OCI-LY1 (cell line): ENCODE data around the gene GOLIM4.

Experiments
- H2AFZ ChIP-seq: fragments of 200-600 bp; sonication (generic), shearing (Covaris generic); 2 replicates; pipeline ENCODE4 v1.6.0; 2014; ENCODE audit warnings: antibody characterized with exemption, mild to moderate bottlenecking, low read length
- H3F3A ChIP-seq: fragments of 200-600 bp; sonication (generic), shearing (Covaris generic); 2 replicates; pipeline ENCODE4 v1.6.0; 2014; ENCODE audit warnings: mild to moderate bottlenecking, antibody characterized with exemption, low read length, moderate library complexity; ENCODE audit not compliant: insufficient read depth
- H3K27ac ChIP-seq: fragments of 200-600 bp; sonication (generic); 2 replicates; pipeline ENCODE4 v1.5.1; 2014; ENCODE audit warnings: low read length, mixed run types, mild to moderate bottlenecking, low read depth; ENCODE audit not compliant: poor library complexity, severe bottlenecking
- H3K27me3 ChIP-seq: fragments of 200-600 bp; sonication (generic); 2 replicates; pipeline ENCODE4 v1.6.0; 2014; ENCODE audit warnings: antibody characterized with exemption, mild to moderate bottlenecking, low read length, moderate library complexity; ENCODE audit not compliant: insufficient read depth
- H3K36me3 ChIP-seq: fragments of 200-600 bp; sonication (generic); 2 replicates; pipeline ENCODE4 v1.6.1; 2014; ENCODE audit warnings: mild to moderate bottlenecking, antibody characterized with exemption, low read length, moderate library complexity, mixed read lengths; ENCODE audit not compliant: insufficient read depth
- H3K4me1 ChIP-seq: fragments of 200-600 bp; sonication (generic); 2 replicates; pipeline ENCODE4 v1.5.1; 2014; ENCODE audit warnings: mild to moderate bottlenecking, low read length, moderate library complexity; ENCODE audit not compliant: insufficient read depth, severe bottlenecking
- H3K4me2 ChIP-seq: fragments of 200-600 bp; sonication (generic), shearing (Covaris generic); 2 replicates; pipeline ENCODE4 v1.6.1; 2014; ENCODE audit warnings: low read length
- H3K4me3 ChIP-seq: fragments of 200-600 bp; sonication (generic); 2 replicates; pipeline ENCODE4 v1.5.1; 2014; ENCODE audit warnings: low read length, low read depth, mild to moderate bottlenecking, mixed read lengths; ENCODE audit not compliant: poor library complexity, severe bottlenecking
- H3K79me2 ChIP-seq: fragments of 200-600 bp; shearing (Covaris generic); 2 replicates; pipeline ENCODE4 v1.6.1; 2016; ENCODE audit warnings: mixed run types, low read length, mixed read lengths; ENCODE audit not compliant: insufficient read depth
- H3K9ac ChIP-seq: fragments of 200-600 bp; sonication (generic), shearing (Covaris generic); 2 replicates; pipeline ENCODE4 v1.6.1; 2014; ENCODE audit warnings: mild to moderate bottlenecking, low read length, mixed read lengths
- H3K9me2 ChIP-seq: fragments of 200-600 bp; sonication (generic), shearing (Covaris generic); 2 replicates; pipeline ENCODE4 v1.6.1; 2014; ENCODE audit warnings: low read depth, mild to moderate bottlenecking, low read length, mixed read lengths
- H3K9me3 ChIP-seq: fragments of 200-600 bp; shearing (Covaris generic); 2 replicates; pipeline ENCODE4 v1.6.1; 2014; ENCODE audit warnings: low read length, mixed read lengths
- H4K20me1 ChIP-seq: fragments of 200-600 bp; sonication (generic), shearing (Covaris generic); 2 replicates; pipeline ENCODE4 v1.6.0; 2016; ENCODE audit warnings: mild to moderate bottlenecking, low read length; ENCODE audit not compliant: insufficient read depth
- EZH2 ChIP-seq: fragments of 200-600 bp; sonication (generic), shearing (Covaris generic); IDR thresholded peaks from 2 replicates; pipeline ENCODE4 v1.8.0; 2017; ENCODE audit warnings: borderline replicate concordance, mixed run types, mild to moderate bottlenecking, antibody characterized with exemption, low read length, moderate library complexity, mixed read lengths
- TF ChIP-seq, protein P1 (sequence below): fragments of 200-600 bp; sonication (generic), shearing (Covaris generic); IDR thresholded peaks from 2 replicates; pipeline ENCODE4 v1.5.1; 2017; ENCODE audit warnings: mild to moderate bottlenecking, antibody characterized with exemption, low read length, moderate library complexity, mixed read lengths

The GOLIM4 gene

DNA sequence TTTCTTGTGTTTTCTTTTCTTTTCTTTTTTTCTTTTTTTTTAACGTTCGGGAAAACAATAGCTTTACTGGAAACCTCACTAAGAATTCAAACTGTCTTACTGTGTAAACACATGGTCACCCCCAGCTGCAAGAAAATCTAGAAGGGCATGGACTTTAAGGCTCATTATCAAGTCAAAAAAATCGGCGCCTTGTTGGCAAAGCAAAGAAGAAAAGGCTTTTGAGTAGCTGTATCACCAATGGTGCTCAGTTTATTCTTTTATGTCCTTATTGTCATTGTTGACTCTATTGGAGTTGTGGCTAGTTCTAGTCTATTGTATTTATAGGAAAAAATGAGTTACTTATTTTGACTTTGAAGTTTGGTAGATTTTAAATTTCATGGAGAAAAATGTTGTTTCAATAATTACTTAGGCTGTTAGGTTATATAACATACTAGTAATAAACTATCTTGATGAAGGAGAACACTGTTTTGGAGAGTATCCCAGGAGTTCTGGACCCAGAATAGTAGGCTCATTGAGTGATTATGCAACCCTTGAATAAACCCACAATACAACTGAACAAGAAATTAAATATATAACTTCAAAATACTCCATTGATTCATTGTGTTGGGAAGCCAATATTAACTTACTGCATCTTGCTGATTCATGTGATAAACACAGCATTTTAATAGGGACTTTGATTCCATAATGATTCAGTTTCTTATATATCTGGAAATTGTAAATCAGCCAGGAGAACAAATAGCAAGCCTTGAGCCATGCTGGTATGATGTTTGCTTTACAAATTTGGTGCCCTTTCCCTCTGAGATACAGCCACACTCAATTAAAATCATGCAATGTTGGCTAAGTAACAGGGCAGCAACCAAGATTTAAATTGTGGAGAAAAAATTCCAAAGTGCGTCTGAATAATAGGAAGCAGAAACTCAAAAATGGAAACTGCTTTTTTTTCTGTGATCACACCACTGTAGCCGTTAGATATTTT lies 27.8 kb upstream of the GOLIM4 start:
- Histone ChIP-seq H3K4me1 (no peaks in the 10 kb centered on the region), H3K27me3 (no peaks in the 10 kb centered on the region), H3K27ac (no peak overlapping the region), H4K20me1 (no peaks in the 10 kb centered on the region), H3K4me3 (no peak overlapping the region), H3K79me2 (no peaks in the 10 kb centered on the region), H3K9ac (no peak overlapping the region), H3K9me2 (no peaks in the 10 kb centered on the region), H3K36me3 (no peaks in the 10 kb centered on the region), H3K4me2 (no peak overlapping the region), H3K9me3 (0 out of 2 replicates have a peak, but pooled peaks cover 3% of the 10 kb centered on the region), H3F3A (no peaks in the 10 kb centered on the region), H2AFZ (no peak overlapping the region)
- no peak for TF ChIP-seq EZH2
- TF ChIP-seq, protein P1, sequence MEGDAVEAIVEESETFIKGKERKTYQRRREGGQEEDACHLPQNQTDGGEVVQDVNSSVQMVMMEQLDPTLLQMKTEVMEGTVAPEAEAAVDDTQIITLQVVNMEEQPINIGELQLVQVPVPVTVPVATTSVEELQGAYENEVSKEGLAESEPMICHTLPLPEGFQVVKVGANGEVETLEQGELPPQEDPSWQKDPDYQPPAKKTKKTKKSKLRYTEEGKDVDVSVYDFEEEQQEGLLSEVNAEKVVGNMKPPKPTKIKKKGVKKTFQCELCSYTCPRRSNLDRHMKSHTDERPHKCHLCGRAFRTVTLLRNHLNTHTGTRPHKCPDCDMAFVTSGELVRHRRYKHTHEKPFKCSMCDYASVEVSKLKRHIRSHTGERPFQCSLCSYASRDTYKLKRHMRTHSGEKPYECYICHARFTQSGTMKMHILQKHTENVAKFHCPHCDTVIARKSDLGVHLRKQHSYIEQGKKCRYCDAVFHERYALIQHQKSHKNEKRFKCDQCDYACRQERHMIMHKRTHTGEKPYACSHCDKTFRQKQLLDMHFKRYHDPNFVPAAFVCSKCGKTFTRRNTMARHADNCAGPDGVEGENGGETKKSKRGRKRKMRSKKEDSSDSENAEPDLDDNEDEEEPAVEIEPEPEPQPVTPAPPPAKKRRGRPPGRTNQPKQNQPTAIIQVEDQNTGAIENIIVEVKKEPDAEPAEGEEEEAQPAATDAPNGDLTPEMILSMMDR = no peak

DNA sequence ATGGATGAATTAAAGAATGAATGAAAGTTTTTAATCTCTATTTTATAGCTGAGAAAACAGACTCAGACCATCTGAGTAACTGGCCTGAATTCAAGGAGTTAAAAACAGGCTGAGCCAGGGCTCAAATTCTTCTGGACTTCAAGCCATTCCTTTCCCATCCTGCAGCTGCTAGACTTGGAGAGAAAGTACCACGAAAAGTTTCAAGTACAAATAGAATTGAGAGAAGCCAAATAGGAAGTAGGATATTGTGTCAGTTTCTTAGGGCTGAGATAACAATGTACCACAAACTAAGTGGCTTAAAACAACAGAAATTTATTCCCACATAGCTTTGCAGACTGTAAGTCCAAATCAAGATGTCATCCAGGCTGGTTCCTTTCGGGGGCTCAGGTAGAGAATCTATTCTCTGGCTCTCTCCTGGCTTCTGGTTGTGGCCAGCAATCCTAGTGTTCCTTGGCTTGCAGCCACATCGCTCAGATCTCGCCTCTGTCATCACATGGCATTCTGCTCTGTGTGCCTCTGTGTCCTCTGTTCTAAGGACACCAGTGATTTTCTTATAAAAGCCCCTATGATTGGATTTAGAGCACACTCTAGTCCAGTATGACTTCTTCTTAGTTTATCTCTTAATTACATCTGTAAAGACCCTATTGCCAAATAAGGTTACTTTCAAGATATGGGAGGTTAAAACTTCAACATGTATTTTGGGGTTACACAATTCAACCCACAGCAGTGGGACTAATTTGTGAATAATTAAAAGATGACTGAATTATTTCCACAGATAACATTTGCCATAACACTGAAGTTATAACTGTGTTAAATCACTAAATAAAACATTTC lies 25.7 kb upstream of the GOLIM4 start:
- no peaks in the 10 kb centered on the region for H3K9me3 ChIP-seq
- H3K9me2 ChIP-seq = no peaks in the 10 kb centered on the region
- no peak for TF ChIP-seq EZH2
- TF ChIP-seq, protein P1 = no peak
- H2AFZ ChIP-seq = no peak overlapping the region
- H3K9ac ChIP-seq = no peak overlapping the region
- no peaks in the 10 kb centered on the region for H3K79me2 ChIP-seq
- H3K27ac ChIP-seq = no peak overlapping the region
- no peaks in the 10 kb centered on the region for H3K27me3 ChIP-seq
- H3K4me1 ChIP-seq = no peaks in the 10 kb centered on the region
- no peaks in the 10 kb centered on the region for H3F3A ChIP-seq
- H3K4me2 ChIP-seq = no peak overlapping the region
- H3K4me3 ChIP-seq = no peak overlapping the region
- H3K36me3 ChIP-seq = no peaks in the 10 kb centered on the region
- no peaks in the 10 kb centered on the region for H4K20me1 ChIP-seq

DNA sequence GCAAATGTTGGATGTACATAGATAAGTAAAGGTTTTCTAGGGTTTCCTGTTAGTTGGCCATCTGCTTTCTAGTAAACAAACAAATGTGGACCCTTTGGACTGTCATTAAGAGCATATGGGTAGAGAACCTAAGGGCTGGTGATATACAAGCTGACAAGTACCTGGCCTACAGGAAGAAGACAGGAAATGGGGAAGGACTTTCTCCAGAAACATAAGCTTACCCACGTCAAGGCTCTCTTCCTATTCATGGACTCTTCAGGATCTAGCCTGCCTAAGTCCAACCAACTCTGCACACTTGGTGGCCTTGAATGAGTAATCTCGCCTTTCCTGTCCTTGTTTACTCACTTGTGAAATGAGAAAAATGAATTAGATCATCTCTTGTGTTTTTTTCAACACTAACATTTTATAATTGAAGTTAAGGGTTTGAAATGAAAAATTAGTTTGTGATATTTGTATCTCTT lies 22.2 kb upstream of the GOLIM4 start:
- Histone ChIP-seq H3K9me2 (no peaks in the 10 kb centered on the region), H3K9ac (no peak overlapping the region), H3K4me1 (no peaks in the 10 kb centered on the region), H3K27me3 (no peaks in the 10 kb centered on the region), H3K4me2 (no peak overlapping the region), H3K36me3 (no peaks in the 10 kb centered on the region), H3F3A (no peaks in the 10 kb centered on the region), H3K4me3 (no peak overlapping the region), H3K79me2 (no peaks in the 10 kb centered on the region), H3K9me3 (no peaks in the 10 kb centered on the region), H4K20me1 (no peaks in the 10 kb centered on the region), H3K27ac (no peak overlapping the region), H2AFZ (no peak overlapping the region)
- TF ChIP-seq EZH2 = no peak
